ENCODE measurements around the gene AFMID.

- TF ChIP-seq POLR2A (IDR thresholded peaks at IDR 0.05) (no peak), CTCF (IDR thresholded peaks at IDR 0.05) (no peak), EP300 (IDR thresholded peaks at IDR 0.05) (no peak), POLR2AphosphoS5 (IDR thresholded peaks at IDR 0.05) (no peak)
Observed at GRCh38 chr17:78208486-78208885, 21.3 kb downstream of the AFMID start.

All from upper lobe of left lung (tissue), 4 donors.